ENCODE measurements around the gene CTNND2. TPM values are rescaled to one million over a fixed set of nuclear protein-coding genes. Genes with fewer than 3 reads are reported as not detected.

CTNND2 gene, protein sequence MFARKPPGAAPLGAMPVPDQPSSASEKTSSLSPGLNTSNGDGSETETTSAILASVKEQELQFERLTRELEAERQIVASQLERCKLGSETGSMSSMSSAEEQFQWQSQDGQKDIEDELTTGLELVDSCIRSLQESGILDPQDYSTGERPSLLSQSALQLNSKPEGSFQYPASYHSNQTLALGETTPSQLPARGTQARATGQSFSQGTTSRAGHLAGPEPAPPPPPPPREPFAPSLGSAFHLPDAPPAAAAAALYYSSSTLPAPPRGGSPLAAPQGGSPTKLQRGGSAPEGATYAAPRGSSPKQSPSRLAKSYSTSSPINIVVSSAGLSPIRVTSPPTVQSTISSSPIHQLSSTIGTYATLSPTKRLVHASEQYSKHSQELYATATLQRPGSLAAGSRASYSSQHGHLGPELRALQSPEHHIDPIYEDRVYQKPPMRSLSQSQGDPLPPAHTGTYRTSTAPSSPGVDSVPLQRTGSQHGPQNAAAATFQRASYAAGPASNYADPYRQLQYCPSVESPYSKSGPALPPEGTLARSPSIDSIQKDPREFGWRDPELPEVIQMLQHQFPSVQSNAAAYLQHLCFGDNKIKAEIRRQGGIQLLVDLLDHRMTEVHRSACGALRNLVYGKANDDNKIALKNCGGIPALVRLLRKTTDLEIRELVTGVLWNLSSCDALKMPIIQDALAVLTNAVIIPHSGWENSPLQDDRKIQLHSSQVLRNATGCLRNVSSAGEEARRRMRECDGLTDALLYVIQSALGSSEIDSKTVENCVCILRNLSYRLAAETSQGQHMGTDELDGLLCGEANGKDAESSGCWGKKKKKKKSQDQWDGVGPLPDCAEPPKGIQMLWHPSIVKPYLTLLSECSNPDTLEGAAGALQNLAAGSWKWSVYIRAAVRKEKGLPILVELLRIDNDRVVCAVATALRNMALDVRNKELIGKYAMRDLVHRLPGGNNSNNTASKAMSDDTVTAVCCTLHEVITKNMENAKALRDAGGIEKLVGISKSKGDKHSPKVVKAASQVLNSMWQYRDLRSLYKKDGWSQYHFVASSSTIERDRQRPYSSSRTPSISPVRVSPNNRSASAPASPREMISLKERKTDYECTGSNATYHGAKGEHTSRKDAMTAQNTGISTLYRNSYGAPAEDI (N-terminal part only)
- 8.0 TPM for total RNA-seq

DNA sequence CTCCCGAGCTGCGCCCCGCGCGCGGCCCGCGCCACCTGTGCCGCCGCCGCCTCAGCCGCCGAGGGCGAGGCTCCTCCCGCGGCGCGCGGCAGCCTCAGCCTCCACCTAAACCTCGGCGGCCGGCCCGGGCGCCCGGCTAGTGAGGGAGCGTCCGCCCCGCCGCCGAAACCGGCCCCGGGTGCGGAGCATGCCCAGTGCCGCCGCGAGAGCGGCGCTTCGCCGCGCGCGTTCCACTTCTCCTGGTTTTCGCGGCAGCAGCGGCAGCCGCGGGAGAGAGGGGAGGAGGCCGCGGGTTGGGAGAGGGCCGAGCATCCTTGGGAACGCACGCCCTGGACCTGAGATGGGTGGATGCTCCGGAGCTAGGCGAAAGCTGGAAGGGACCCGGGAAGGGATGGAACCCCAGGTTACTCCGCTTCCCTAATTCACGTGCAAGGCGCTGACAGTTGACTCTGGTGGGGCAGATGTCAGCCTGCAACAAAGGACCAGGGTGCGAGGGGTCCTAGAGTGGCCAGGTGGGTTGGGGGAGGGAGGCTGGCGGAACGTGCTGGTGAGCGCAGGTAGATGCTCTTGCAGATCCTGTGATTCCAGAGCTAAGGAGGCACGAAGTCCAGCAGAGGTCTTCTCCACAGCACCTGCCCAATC, at the start of gene CTNND2:
Gene CTNND2, minus strand, starts transcription at position 182 of the 642 bp plus-strand sequence. CDS start 593 bp downstream, outside the sequence.
- DNase-seq (ENCODE audit: low spot score): no peak

DNA sequence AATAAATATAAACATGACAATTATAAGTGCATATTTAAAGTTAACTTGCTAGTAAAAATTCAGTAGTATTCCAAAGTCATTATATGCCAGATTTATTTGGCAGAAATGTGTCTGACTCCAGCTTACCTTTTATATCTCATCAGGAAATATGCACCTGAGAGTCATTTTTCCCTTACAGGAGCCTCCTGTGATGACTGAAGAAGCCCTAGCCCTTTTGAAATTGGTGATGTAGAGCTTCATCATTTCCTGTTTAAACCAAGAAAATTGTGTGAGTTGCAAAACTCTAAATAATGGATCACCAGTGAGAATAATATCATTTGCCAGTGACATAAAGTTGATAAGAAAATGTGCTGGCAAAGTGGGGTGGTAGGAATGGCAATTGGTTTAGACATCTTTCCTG, 42.1 kb upstream of the CTNND2 start:
- DNase-seq (ENCODE audit: low spot score): no peak

DNA sequence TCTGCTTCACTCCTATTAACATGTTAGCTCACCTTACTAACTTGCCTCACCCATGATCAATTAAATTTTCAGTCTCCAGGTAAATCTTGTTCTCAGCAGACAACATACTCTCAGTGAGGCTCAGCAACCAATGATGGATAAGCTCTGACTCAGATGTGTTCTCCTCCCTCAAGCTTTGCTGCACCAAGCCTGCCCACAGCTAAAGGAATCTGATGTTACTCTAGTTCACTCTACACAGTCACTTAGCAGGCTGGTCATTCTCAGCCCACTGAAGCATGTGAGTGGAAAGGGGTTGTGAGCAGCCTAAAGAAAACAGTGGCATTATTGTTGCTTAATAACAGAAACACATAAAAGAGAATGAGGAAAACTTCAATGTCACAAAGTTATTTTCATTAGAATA, 37.3 kb upstream of the CTNND2 start:
- DNase-seq (ENCODE audit: low spot score): no peak

- no peak for DNase-seq (ENCODE audit: low spot score)
Observed at GRCh38 chr5:11931638-11932037, 27.4 kb upstream of the CTNND2 start.

DNA sequence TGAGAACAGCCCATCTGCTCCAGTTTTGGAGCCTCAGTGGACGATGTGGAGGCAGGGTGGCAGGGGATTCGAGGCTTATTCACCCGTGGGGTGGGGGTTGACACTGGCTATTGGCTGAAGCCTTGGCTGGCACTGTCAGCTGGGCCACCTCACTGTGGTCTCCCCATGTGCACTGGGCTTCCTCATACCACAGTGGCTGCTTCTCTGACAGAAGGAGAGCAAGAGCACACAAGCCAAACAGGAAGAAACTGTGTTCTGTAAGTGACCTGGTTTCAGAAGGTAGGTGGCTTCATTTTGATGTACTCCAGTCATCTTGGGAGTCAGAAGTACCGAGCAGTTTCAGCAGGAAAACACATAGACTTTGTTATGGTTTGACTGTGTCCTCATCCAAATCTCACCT, 24.7 kb upstream of the CTNND2 start:
- no peak for DNase-seq (ENCODE audit: low spot score)

GRCh38 chr5:11925701-11926100, 21.5 kb upstream of the CTNND2 start:
- no peak for DNase-seq (ENCODE audit: low spot score)

GRCh38 chr5:11922394-11922793, 18.1 kb upstream of the CTNND2 start:
- DNase-seq (ENCODE audit: low spot score): no peak

GRCh38 chr5:11918463-11919045, 14.3 kb upstream of the CTNND2 start:
- no peak for DNase-seq (ENCODE audit: low spot score)

- DNase-seq (ENCODE audit: low spot score): no peak
Observed at GRCh38 chr5:11909471-11909870, 5.2 kb upstream of the CTNND2 start.

DNA sequence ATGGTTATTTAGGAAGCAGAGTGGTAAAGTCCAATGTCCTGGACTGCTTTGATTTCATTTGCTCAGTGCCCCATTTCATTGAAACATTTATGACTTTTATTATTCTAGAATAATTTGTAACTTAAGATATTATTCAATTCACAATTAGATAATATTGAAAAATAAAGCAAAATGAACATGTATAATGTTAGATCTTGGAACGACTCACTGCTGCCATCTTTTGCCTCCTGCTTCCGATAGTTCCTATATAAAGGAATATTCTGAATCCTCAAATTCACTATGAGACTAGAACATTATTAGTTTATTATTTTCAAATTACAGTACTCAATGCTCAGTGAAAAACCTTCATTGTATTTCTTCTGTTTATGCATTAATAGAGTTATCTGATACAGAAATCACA, 2.3 kb upstream of the CTNND2 start:
- no peak for DNase-seq (ENCODE audit: low spot score)

DNA sequence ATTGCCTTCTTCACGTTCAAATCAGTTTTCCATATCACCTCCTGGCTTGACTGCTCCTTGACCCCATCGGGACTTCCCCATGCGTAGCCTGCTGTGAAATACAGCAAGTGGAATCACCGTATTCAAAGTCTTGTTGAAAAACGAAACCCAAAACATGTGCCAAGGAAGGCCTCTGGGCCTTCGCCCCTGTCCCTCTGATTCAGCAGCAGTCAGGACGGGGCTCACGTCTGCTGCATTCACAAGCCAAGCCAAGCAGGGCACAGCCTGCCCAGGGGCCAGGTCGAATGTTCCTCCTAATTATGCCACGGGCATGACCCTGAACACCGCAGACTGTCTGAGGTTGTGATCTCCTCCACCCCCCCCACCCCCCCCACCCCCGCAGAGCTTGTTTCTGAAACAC, 960 bp upstream of the CTNND2 start:
- no peak for DNase-seq (ENCODE audit: low spot score)

GRCh38 chr5:11903614-11904264, 507 bp downstream of the CTNND2 start:
- DNase-seq (ENCODE audit: low spot score): no peak

DNA sequence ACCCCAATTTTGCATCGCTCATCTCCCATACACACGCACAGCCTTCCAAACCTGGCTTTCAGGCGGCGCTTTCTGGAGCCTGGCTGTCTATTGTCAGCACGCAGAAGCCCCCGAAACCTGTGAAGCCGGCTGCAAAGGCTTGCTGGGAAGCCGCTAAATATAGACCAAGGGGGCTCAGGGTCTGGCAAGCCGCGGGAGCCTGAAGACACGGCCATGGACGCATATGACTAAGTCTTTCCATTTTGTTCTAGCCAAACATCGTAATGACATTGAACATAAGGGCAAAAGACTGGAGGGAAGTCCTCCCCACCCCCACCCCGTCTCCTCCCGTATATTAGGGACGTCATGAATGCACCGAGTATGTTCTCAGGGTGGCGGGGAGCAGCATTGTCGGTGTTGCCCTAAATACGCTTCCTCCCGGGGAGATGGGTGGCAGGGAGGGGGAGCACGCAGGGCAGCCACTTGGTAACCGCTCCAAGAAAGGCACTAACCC, 1.1 kb downstream of the CTNND2 start:
- no peak for DNase-seq (ENCODE audit: low spot score)

GRCh38 chr5:11902201-11902619, 2.0 kb downstream of the CTNND2 start:
- DNase-seq (ENCODE audit: low spot score): no peak

DNA sequence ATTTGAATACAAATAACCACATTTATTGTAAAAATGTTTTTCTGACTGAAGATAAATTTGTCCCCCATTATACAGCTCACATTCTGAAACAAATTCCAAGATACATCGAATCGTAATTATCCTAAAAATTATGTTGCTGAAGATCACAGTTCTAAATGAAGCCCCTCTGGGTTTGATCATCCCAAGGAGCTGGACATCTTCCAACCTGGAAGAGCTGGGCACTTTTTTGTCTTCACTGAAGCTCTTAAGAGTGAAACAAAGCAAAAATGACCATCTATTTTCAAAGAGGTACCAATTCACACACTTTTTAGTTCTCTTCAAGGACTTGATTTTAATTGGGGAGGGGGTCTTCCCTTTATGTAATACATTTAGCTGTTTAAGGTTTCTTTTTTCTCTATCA, 5.5 kb downstream of the CTNND2 start:
- DNase-seq (ENCODE audit: low spot score): no peak

GRCh38 chr5:11897781-11898180, 6.5 kb downstream of the CTNND2 start:
- DNase-seq (ENCODE audit: low spot score): no peak

GRCh38 chr5:11894992-11895391, 9.3 kb downstream of the CTNND2 start:
- DNase-seq (ENCODE audit: low spot score): no peak

DNA sequence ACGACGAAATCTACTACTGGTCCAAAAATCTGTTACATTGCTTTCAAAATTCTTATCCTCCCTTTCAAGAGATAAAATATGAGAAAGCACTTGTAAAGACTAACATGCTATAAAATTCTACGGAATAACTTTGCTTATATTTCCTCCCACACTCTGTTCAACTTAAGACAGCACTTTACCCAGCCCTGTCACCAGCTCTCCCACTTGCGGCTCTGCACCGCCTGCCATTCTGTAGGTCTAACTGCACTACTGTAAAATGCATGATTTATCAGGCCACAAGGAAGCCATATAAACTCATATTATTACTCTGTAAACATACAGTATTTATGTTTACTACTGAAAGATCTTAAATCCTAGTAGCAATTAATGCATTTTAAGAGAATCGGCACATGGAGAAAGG, 11.4 kb downstream of the CTNND2 start:
- DNase-seq (ENCODE audit: low spot score): no peak

- no peak for DNase-seq (ENCODE audit: low spot score)
Observed at GRCh38 chr5:11890777-11891176, 13.5 kb downstream of the CTNND2 start.

- DNase-seq (ENCODE audit: low spot score): no peak
Observed at GRCh38 chr5:11888221-11888620, 16.0 kb downstream of the CTNND2 start.

GRCh38 chr5:11878814-11879213, 25.4 kb downstream of the CTNND2 start:
- DNase-seq (ENCODE audit: low spot score): no peak

Measured in ureter (tissue), 1 donor.